ENCODE results near the gene SETBP1.

SETBP1 gene

GRCh38 chr18:44836263-44836662, 155.6 kb downstream of the SETBP1 start:
- FAIRE-seq (no peak), DNase-seq (ENCODE audit: insufficient read length, low spot score) (no peak)

DNA sequence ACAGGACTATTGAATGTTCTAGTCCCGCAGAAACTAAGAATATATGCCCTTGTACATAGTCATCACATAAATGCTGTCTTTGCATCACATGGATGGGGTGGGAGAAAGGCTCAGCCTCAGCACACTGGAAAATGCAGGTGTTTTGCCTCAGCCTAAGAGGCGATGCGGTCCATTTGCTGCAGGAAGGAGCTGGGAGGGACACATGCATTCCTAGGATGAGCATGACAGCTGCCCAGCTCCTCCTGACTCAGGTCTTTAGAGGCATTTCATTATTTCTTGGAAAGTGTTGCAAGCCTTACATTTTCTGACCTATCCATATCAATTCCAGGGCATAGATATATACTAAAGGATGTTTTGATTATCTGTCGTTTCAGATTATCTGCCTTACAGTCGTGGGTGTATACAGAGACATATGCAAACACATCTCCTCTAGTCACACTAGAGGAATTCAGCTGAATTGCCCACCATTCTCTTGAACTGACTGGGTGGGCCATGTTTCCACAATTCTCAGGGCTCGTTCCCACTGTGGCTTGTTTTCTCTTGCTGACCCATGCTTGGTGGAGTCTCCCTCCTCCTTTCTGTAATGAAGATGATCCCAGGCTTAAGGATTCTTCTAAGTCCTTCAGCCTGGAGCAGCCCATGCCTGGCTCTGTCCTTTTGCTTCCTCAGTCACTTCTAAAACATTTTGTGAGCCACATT, 156.9 kb downstream of the SETBP1 start:
- DNase-seq (ENCODE audit: insufficient read length, low spot score) (no peak), FAIRE-seq (no peak)

GRCh38 chr18:44838971-44839666, 158.4 kb downstream of the SETBP1 start:
- peak; percentile 72 for DNase-seq (ENCODE audit: insufficient read length, low spot score)

GRCh38 chr18:44840058-44840790, 159.5 kb downstream of the SETBP1 start:
- peak; percentile 59 for FAIRE-seq
- no peak for DNase-seq (ENCODE audit: insufficient read length, low spot score)

More at GRCh38 chr18:44838971-44839666, 158.4 kb downstream of the SETBP1 start:
- FAIRE-seq = peak; percentile 94

DNA sequence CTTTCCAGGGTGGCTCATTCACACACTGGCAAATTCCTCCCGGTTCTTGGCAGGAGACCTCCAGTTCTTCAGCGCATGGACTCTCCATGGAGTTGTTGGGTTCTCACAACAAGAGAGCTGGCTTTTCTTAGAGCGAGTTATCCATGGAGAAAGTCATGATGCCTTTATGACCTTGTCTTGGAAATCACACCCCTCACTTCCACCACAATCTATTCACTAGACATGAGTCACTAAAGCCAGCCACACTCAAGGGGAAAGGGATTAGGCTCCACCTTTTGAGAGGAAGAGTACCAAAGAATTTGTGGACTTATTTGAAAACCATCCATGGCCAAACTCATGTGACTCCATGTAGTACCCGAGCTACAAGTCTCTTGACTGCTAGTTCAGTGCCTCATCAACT, 160.5 kb downstream of the SETBP1 start:
- FAIRE-seq (no peak), DNase-seq (ENCODE audit: insufficient read length, low spot score) (no peak)

DNA sequence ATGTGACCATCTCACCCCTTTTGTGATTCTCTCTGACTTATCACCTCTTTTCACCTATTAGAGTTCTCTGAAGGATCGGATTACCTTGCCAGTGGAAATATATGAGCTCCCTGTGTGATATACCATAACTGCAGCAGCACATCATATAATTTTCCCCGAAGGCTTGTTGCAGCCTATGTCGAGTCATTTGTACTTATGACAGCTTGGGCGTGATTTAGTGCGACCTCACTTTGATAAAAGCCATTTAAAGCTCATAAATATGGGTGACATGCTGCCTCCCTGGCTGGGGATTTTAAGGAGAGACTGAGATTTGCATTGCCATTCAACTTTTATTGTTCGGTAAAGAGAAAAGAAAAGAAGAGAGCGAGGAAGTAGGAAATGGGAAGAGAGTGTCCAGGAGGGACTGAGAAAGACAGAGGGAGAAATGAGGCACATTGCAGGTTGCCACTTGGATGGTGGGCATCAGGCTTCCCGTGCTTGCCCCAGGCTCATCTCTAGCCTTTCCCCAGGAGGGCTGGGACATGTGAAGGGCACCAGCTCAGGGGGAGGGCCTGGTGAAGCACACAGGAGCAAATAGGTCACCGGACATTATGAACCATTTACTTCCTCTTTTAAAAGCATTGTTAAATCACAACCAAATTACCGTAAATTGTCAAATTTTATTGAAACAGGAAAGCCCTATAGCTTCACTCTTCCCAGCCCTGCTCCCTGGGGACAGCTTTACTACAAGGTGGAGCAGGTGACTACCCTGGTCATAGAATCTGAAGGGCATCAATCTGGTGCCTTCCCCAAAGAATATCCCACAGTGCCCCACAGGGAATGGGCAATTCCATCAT, 161.3 kb downstream of the SETBP1 start:
- no peak for FAIRE-seq

DNA sequence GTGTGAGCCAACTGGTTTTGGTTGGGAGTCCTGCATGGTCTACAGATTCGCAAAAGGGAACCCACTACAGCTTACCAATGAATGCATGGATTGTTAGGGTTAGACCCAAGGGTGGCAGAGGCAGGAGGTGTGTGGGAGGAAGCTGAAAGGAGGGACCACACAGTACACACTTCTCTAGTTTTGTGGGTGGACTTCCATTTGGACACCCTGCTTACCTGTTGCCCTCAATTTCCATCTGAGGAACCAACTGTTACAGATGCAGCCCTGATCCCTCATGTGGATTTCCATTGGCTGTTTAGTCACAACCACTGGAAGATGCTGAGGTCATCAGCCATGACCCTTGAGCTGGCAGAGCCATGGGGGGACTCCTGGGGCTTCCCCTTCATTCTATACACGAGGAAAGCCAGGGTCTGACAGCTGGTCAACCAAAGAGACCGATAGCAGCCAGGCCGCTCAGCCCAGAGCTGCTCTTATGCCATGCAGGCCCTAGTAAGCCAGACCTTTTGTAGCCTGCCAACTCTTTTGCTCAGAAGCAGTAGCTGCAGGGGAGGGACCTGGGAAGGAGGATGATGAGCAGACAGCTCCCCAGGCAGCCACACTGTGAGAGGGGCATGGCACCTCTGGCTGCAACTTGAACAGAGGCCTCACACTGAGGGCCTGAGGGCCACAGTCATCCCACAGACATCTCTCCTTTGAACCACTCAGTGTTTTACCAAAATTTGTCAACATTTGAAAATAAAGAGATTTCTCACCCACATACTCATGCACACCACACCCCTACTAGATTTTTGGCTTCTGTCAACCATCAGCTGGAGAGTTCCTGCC, 162.1 kb downstream of the SETBP1 start:
- FAIRE-seq (no peak), DNase-seq (ENCODE audit: insufficient read length, low spot score) (no peak)

More for the DNA sequence above, 161.3 kb downstream of the SETBP1 start:
- no peak for DNase-seq (ENCODE audit: insufficient read length, low spot score)

DNA sequence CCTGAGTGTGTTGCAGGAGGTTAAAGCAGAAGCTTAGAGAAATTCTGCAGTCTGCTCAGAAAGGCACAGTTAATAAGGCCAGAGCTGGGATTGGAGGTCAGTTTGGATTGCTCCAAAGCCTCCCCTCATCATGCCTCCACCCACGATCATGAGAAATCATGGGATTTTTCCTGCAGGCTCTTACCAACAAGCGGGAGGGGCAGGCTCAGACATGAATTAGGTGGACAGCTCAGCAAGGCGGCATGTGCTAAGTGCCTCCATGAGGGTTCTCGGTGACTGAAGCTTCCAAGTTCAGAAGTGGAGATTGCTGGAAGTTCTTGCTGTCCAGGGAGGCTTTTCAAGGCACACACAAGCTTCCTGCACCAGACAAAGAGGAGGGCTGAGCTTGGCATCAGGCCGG, 163.8 kb downstream of the SETBP1 start:
- DNase-seq (ENCODE audit: insufficient read length, low spot score) (no peak), FAIRE-seq (no peak)

- DNase-seq (ENCODE audit: insufficient read length, low spot score) (no peak), FAIRE-seq (no peak)
Measured at GRCh38 chr18:44846450-44846849, 165.8 kb downstream of the SETBP1 start.

DNA sequence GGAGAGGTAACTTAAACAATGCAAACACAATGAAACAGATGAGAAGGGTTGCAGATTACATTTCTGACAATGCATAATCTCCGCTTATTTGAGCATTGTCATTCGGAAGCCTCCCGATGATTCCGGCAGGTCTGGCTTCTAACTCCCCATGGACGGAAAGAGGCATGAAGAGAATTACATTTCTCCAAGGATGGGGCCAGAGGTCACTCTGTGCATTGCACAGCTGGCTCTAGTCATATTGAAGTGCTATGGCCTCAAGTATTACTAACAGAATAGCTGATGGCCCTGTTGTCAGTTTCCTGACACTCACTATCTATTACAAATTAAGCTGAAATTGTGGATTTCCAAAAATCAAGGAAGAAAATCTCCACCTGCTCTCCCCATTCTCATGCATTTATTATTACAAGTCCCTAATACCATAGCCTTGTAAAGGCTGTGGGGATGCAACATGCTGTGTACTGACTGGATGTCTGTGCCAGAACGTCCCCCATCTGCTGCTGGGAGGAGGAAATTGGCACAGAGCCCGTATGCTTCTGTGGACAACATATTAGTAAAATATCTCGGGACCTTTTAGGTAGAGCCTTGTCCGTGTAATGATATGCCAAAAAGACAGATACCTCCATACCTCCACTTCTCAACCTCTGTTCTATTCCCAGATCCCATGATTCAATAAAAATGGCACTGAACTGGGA, 168.1 kb downstream of the SETBP1 start:
- DNase-seq (ENCODE audit: insufficient read length, low spot score) = no peak
- FAIRE-seq = no peak

DNA sequence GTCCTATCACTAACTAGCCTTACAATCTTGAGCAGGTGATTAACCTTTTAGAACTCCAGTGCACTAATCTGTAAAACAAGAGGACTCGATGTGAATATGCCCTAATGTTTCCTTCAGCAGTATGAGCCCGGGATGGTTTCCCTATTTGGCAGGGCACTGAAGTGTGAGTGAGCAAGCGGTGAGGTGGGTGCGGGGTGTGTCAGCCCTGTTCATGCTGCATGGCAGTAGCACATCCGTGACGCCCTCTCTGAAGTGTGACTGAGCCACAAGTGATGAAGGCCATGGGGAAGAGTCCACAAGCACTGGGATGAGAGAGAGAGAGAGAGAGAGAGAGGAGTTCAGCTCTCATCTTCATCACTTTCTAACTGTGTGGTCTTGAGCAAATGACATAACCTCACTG, 168.7 kb downstream of the SETBP1 start:
- DNase-seq (ENCODE audit: insufficient read length, low spot score) (no peak), FAIRE-seq (no peak)

DNA sequence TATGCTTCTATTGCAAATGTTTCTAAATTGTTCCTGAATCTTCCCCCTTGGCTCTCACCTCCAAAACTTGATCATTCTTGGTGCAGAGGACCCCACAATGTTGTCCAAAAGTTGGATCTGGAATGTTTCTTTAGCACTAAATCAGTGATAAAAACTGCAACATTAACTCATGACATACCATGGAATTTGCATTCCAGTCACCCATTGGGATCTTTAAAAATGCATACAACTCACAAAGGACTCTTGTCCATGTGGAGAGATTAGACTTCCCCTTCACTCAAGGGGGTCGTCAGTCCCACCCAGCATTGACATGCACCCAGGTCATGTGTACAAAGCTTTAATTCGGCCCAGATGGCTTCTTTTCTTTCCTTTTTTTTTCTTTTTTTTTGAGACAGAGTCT, 169.3 kb downstream of the SETBP1 start:
- DNase-seq (ENCODE audit: insufficient read length, low spot score) (no peak), FAIRE-seq (no peak)

GRCh38 chr18:44851856-44852621, 171.4 kb downstream of the SETBP1 start:
- no peak for FAIRE-seq
- no peak for DNase-seq (ENCODE audit: insufficient read length, low spot score)

DNA sequence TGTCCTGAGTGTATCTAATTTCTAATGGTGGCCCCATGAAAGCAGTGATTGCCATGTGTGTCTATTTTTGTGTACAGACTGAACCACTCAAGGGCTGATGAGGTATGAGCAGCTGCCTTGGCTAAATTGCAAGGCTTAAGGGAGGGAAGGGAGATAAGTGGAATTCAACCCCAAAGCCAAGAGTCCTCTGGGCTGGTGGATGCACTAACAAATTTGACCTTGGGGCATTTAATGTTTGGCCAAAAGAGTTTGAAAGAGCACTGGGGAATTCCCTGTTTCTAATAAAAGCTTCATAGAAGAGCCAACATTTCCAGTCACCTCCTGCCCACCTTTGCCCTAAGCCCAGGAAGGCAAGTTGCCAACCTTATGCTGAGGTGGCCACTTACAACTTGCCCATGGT, 172.1 kb downstream of the SETBP1 start:
- FAIRE-seq = no peak
- DNase-seq (ENCODE audit: insufficient read length, low spot score) = no peak

GRCh38 chr18:44853430-44853829, 172.7 kb downstream of the SETBP1 start:
- FAIRE-seq = no peak

DNA sequence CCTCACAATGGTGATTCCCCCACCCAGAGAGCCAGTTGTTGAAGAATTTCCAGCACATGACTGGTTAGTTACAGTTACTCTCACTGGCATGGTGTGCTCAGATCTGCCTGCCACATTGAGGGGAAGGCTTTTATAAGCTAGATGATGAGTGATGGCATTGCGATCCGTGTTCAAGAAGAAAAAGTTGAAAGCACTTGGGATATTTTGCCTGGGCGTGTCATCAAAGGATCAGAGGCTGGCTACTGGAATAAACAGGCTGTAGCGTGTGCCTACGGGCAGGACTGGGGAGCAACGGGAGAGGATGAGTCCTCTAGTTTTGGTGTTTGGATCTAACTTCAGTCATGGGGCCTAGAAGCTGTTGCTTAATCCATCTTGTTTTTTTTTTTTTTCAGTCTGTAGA, 175.0 kb downstream of the SETBP1 start:
- FAIRE-seq (no peak), DNase-seq (ENCODE audit: insufficient read length, low spot score) (no peak)

More at GRCh38 chr18:44853430-44853829, 172.7 kb downstream of the SETBP1 start:
- no peak for DNase-seq (ENCODE audit: insufficient read length, low spot score)

GRCh38 chr18:44856157-44856556, 175.5 kb downstream of the SETBP1 start:
- DNase-seq (ENCODE audit: insufficient read length, low spot score) (no peak), FAIRE-seq (no peak)

GRCh38 chr18:44857081-44857480, 176.4 kb downstream of the SETBP1 start:
- FAIRE-seq (no peak), DNase-seq (ENCODE audit: insufficient read length, low spot score) (no peak)

All from GM19239 (cell line).